Pancreas (tissue), 10 donors: Measurements from ENCODE around the gene DYNLT2B. TPM values are rescaled to one million over a fixed set of nuclear protein-coding genes. Genes with fewer than 3 reads are reported as not detected.

Experiments
- ATAC-seq, 4 donors: fragments of 200-7000 bp; cut with Tn5 transposase; one replicate each; pipeline versions ENCODE4 v1.8.0 to v1.9.1; 2020; ENCODE audit warnings: mild to moderate bottlenecking in 4 of 4, moderate library complexity in 4 of 4
- DNase-seq, 6 donors: peaks; one replicate each; pipeline ENCODE4 v3.0.0-alpha.2; 2020
- FAIRE-seq: peaks from 2 replicates; lab custom pipeline; 2012; peaks lifted over from hg19 to GRCh38; lab: Jason Lieb, UNC
- H3K27ac ChIP-seq, 4 donors: fragments of 200-600 bp; sonication (generic); 1 replicate in 3 of 4; 2 replicates in 1 of 4; pipeline versions ENCODE4 v1.5.0 to v1.8.0; 2020
- H3K27me3 ChIP-seq, 4 donors: fragments of 200-600 bp; one replicate each; pipeline ENCODE4 v1.8.0; 2021
- H3K36me3 ChIP-seq, 3 donors: fragments of 200-600 bp; sonication (generic) in 1 of 3; one replicate each; pipeline versions ENCODE4 v1.5.0 to v1.8.0; 2020 to 2021
- H3K4me1 ChIP-seq, 3 donors: fragments of 200-600 bp; one replicate each; pipeline ENCODE4 v1.8.0; 2021
- H3K4me3 ChIP-seq, 4 donors: fragments of 200-600 bp; sonication (generic) in 2 of 4; one replicate each; pipeline versions ENCODE4 v1.5.0 to v1.8.0; 2020 to 2021
- H3K9me3 ChIP-seq, 4 donors: fragments of 200-600 bp; one replicate each; pipeline ENCODE4 v1.8.0; 2021
- WGBS, 2 donors: extraction: QIAGEN DNeasy Blood & Tissue Kit; methylation state at CpG; one replicate each; pipeline ENCODE4 v1.1.7; 2013; 5-methylcytosine and 5-hydroxymethylcytosine counted together
- intact Hi-C, 3 donors: fragments of 100-400 bp; cut with DNase I; formaldehyde crosslinking; loops; one replicate each; pipeline versions ENCODE4 v1.11.1 to v1.14.2; 2022
- polyA plus RNA-seq, 2 donors: library from polyadenylated mRNA; stranded (reverse); fragments of 200-250 nt; gene quantifications; one replicate each; pipeline ENCODE4 v1.2.3, GENCODE V29; 2013
- total RNA-seq, 6 donors: library from RNA; stranded (reverse); fragmentation: NEBNext Ultra II Directional in 4 of 6; extraction: Animal tissue kit (Norgen Biotek cat#: 25700) in 4 of 6; gene quantifications; one replicate each; pipeline versions ENCODE4 v1.2.1 to v1.2.4, GENCODE V29; 2021 to 2023
- TF ChIP-seq, protein P1 (sequence below), 4 donors: fragments of 200-600 bp; sonication (generic) in 3 of 4; IDR thresholded peaks; one replicate each; pipeline versions ENCODE4 v1.5.0 to v1.8.0; 2021; ENCODE audit warnings: antibody characterized with exemption in 4 of 4
- donor health status: healthy with polysubstance abuse.
- donor health status: DM: no; HTN: no; CAD: no; lungs with moderate emphysema.
- donor health status: DM: no; HTN: no; CAD: no.
- donor health status: control.
- donor health status: control.
- donor health status: Bipolar disorder and iron deficiency.
- donor health status: DM: yes; HTN: yes; CAD: no.
- donor health status: DM: no; HTN: no; CAD: no.
- donor health status: DM: no; HTN: no; CAD: no.
- donor health status: DM: yes; HTN: yes; CAD: no.

Gene DYNLT2B
- total and polyA plus RNA-seq, 8 donors: 2.2 to 19.5 (median 2.7) TPM

DNA sequence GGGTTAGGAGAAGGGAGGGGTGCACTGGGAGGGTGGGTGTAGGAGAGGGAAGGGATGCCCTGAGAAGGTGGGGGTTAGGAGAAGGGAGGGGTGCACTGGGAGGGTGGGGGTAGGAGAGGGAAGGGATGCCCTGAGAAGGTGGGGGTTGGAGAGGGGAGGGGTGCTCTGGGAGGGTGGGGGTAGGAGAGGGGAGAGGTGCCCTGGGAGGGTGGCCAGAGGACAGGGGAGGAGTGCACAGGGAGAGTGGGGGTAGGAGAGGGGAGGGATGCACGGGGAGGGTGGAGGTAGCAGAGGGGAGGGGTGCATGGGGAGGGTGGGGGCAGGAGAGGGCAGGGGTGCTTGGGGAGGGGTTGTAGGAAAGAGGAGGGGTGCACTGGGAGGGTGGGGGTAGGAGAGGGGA, 16.9 kb upstream of the DYNLT2B start:
- no peak for ATAC-seq
- no peak overlapping the region for H3K27ac ChIP-seq
- no peaks in the 10 kb centered on the region for H3K27me3 ChIP-seq
- H3K4me1 ChIP-seq: no peaks in the 10 kb centered on the region
- DNase-seq: no peak
- 29 to 40% methylated on average over 1 of the region's 1 CpG for WGBS, 2 donors
- TF ChIP-seq, protein P1, sequence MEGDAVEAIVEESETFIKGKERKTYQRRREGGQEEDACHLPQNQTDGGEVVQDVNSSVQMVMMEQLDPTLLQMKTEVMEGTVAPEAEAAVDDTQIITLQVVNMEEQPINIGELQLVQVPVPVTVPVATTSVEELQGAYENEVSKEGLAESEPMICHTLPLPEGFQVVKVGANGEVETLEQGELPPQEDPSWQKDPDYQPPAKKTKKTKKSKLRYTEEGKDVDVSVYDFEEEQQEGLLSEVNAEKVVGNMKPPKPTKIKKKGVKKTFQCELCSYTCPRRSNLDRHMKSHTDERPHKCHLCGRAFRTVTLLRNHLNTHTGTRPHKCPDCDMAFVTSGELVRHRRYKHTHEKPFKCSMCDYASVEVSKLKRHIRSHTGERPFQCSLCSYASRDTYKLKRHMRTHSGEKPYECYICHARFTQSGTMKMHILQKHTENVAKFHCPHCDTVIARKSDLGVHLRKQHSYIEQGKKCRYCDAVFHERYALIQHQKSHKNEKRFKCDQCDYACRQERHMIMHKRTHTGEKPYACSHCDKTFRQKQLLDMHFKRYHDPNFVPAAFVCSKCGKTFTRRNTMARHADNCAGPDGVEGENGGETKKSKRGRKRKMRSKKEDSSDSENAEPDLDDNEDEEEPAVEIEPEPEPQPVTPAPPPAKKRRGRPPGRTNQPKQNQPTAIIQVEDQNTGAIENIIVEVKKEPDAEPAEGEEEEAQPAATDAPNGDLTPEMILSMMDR (IDR thresholded peaks at IDR 0.05): no peak
- FAIRE-seq: no peak
- no peak overlapping the region for H3K4me3 ChIP-seq
- no peaks in the 10 kb centered on the region for H3K36me3 ChIP-seq
- intact Hi-C loops: no loop called here
- no peaks in the 10 kb centered on the region for H3K9me3 ChIP-seq

DNA sequence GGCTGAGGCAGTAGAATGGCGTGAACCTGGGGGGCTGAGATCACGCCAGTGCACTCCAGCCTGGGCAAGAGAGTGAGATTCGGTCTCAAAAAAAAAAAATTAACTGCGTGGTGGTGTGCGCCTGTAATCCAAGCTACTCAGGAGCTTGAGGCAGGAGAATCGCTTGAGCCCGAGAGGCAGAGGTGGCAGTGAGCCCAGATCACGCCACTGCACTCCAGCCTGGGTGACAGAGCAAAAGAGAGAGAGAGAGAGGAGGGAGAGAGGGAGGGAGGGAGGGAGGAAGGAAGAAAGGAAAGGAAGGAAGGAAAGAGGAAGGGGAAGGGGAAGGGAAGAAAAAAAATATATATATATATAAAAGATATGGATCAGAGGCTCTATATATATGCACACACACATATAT, 14.1 kb upstream of the DYNLT2B start:
- 72 to 80% methylated on average over 8 of the region's 8 CpGs for WGBS, 2 donors
- Histone ChIP-seq H3K4me3 (no peak overlapping the region), H3K27ac (no peak overlapping the region), H3K27me3 (no peaks in the 10 kb centered on the region), H3K36me3 (no peaks in the 10 kb centered on the region), H3K4me1 (no peaks in the 10 kb centered on the region), H3K9me3 (no peaks in the 10 kb centered on the region)
- intact Hi-C loops: no loop called here
- FAIRE-seq (no peak), DNase-seq (no peak), ATAC-seq (no peak)
- TF ChIP-seq, protein P1 (IDR thresholded peaks at IDR 0.05): no peak

DNA sequence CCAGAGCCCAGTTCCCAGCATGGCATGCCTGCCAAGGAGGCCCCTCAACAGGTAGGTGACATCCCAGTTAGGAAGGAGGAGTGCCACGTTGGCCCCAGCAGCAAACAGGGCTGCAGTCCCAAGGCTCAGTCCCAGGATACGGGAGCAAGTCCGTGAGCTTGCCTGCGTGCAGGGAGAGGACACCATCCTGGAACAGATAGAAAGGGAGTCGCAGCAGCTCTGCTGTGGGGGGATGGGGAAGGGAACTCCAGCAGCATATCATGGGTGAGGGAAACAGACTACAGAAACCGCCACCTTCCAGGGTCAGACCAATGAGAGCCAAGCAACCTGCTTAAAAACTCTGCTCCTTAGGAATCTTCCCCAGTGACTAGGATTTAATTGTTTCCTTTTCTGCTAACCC, 9.4 kb upstream of the DYNLT2B start:
- no peaks in the 10 kb centered on the region for H3K27me3 ChIP-seq
- H3K4me3 ChIP-seq: no peak overlapping the region
- no peak for ATAC-seq
- no peaks in the 10 kb centered on the region for H3K9me3 ChIP-seq
- no peaks in the 10 kb centered on the region for H3K36me3 ChIP-seq
- no peak overlapping the region for H3K27ac ChIP-seq
- FAIRE-seq: no peak
- 17 to 22% methylated on average over 6 of the region's 6 CpGs for WGBS, 2 donors
- intact Hi-C loops: no loop called here
- TF ChIP-seq, protein P1 (IDR thresholded peaks at IDR 0.05): no peak
- no peak for DNase-seq
- no peaks in the 10 kb centered on the region for H3K4me1 ChIP-seq

DNA sequence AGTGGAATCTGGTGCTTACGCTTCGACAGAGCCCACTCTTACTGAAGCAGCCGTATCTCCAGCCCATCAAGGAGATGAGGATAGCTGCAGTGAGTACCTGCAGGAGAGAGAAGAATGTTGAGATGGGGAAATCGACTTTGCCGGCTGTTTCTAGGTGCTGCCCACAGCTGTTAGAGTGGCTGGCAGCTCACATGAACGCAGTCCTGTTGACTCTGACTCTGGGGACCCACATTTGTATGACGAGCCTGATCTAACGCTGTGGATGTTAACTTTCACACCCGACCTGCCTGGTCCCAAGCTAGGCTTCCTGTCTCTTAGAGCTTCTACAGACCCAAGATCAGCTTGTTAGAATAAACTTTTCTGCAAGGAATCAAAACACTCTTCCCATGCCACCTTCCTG, 8.9 kb upstream of the DYNLT2B start:
- FAIRE-seq (no peak), ATAC-seq (no peak), DNase-seq (no peak)
- TF ChIP-seq, protein P1 (IDR thresholded peaks at IDR 0.05): no peak
- no peaks in the 10 kb centered on the region for H3K27me3 ChIP-seq
- intact Hi-C loops: no loop called here
- 49 to 67% methylated on average over 9 of the region's 9 CpGs for WGBS, 2 donors
- no peaks in the 10 kb centered on the region for H3K4me1 ChIP-seq
- no peaks in the 10 kb centered on the region for H3K36me3 ChIP-seq
- H3K4me3 ChIP-seq: no peak overlapping the region
- no peak overlapping the region for H3K27ac ChIP-seq
- no peaks in the 10 kb centered on the region for H3K9me3 ChIP-seq

DNA sequence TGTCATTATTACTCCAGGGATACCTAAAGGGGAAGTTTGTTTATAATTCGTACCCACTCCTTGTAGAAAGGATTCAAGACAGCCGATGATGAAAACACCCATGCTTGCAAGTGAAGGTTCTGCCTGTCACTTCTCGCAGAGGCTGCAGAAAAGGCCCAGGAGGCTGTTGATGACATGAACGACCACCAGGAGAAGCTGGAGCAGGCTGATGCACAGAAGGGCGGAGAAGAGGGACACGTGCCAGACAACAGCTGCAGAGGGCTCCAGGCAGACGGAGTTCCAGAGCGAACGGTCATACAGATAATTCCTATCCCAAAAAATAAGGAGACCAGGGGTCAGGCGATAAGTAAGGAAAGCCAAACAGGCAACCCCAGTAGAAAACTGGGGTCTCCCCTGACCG, 5.7 kb upstream of the DYNLT2B start:
- ATAC-seq: no peak

More for the DNA sequence above, 5.7 kb upstream of the DYNLT2B start:
- H3K27ac ChIP-seq: no peak overlapping the region
- no peak overlapping the region for H3K4me3 ChIP-seq
- 70 to 74% methylated on average over 11 of the region's 11 CpGs for WGBS, 2 donors
- no peaks in the 10 kb centered on the region for H3K36me3 ChIP-seq
- no peaks in the 10 kb centered on the region for H3K9me3 ChIP-seq
- H3K4me1 ChIP-seq: no peaks in the 10 kb centered on the region
- TF ChIP-seq, protein P1 (IDR thresholded peaks at IDR 0.05): no peak
- intact Hi-C loops: no loop called here
- no peak for DNase-seq
- H3K27me3 ChIP-seq: no peaks in the 10 kb centered on the region
- no peak for FAIRE-seq
